ENCODE data around the gene CASQ1.

Gene CASQ1

GRCh38 chr1:160154790-160155189 is 35.6 kb upstream of the CASQ1 start:
- no peak for TF ChIP-seq EP300 (IDR thresholded peaks at IDR 0.05; ENCODE audit: borderline replicate concordance)
- TF ChIP-seq USF1 (IDR thresholded peaks at IDR 0.05), result no peak
- TF ChIP-seq ZBTB7A (IDR thresholded peaks at IDR 0.05; ENCODE audit: low read depth), result no peak
- no peak for TF ChIP-seq MAX (IDR thresholded peaks at IDR 0.05)
- TF ChIP-seq FOXM1 (IDR thresholded peaks at IDR 0.05; ENCODE audit: borderline replicate concordance, low read depth), result no peak
- no peak for TF ChIP-seq TAF1 (IDR thresholded peaks at IDR 0.05; ENCODE audit: low read depth)
- TF ChIP-seq NFIC (IDR thresholded peaks at IDR 0.05), result no peak
- TF ChIP-seq REST (IDR thresholded peaks at IDR 0.05; ENCODE audit: low read depth), result no peak
- no peak for TF ChIP-seq TCF12 (IDR thresholded peaks at IDR 0.05; ENCODE audit: low read depth)
- TF ChIP-seq TEAD4 (IDR thresholded peaks at IDR 0.05), result no peak
- TF ChIP-seq EGR1 (IDR thresholded peaks at IDR 0.05), result no peak
- TF ChIP-seq CEBPB (IDR thresholded peaks at IDR 0.05), result no peak
- TF ChIP-seq CREB1 (IDR thresholded peaks at IDR 0.05; ENCODE audit: low read depth), result no peak

- TF ChIP-seq TAF1 (IDR thresholded peaks at IDR 0.05; ENCODE audit: low read depth) (no peak), USF1 (IDR thresholded peaks at IDR 0.05) (no peak), TCF12 (IDR thresholded peaks at IDR 0.05; ENCODE audit: low read depth) (no peak), EP300 (IDR thresholded peaks at IDR 0.05; ENCODE audit: borderline replicate concordance) (no peak), MAX (IDR thresholded peaks at IDR 0.05) (no peak), ZBTB7A (IDR thresholded peaks at IDR 0.05; ENCODE audit: low read depth) (no peak), YY1 (IDR thresholded peaks at IDR 0.05; ENCODE audit: low read depth) (no peak), TEAD4 (IDR thresholded peaks at IDR 0.05) (no peak), CEBPB (IDR thresholded peaks at IDR 0.05) (no peak), NFIC (IDR thresholded peaks at IDR 0.05) (no peak), EGR1 (IDR thresholded peaks at IDR 0.05) (no peak)
These were observed 34.0 kb upstream of the CASQ1 start for GRCh38 chr1:160156361-160156760.

GRCh38 chr1:160157174-160157573 is 33.2 kb upstream of the CASQ1 start:
- TF ChIP-seq TAF1 (IDR thresholded peaks at IDR 0.05; ENCODE audit: low read depth), result no peak
- no peak for TF ChIP-seq FOXM1 (IDR thresholded peaks at IDR 0.05; ENCODE audit: borderline replicate concordance, low read depth)
- TF ChIP-seq EGR1 (IDR thresholded peaks at IDR 0.05), result no peak
- TF ChIP-seq TEAD4 (IDR thresholded peaks at IDR 0.05), result no peak
- no peak for TF ChIP-seq CEBPB (IDR thresholded peaks at IDR 0.05)
- no peak for TF ChIP-seq TCF12 (IDR thresholded peaks at IDR 0.05; ENCODE audit: low read depth)
- TF ChIP-seq CREB1 (IDR thresholded peaks at IDR 0.05; ENCODE audit: low read depth), result no peak
- TF ChIP-seq ZBTB7A (IDR thresholded peaks at IDR 0.05; ENCODE audit: low read depth), result no peak
- TF ChIP-seq USF1 (IDR thresholded peaks at IDR 0.05), result no peak
- TF ChIP-seq RAD21 (IDR thresholded peaks at IDR 0.05; ENCODE audit: low read depth), result no peak
- TF ChIP-seq REST (IDR thresholded peaks at IDR 0.05; ENCODE audit: low read depth), result no peak
- TF ChIP-seq NFIC (IDR thresholded peaks at IDR 0.05), result no peak
- TF ChIP-seq EP300 (IDR thresholded peaks at IDR 0.05; ENCODE audit: borderline replicate concordance), result no peak
- no peak for TF ChIP-seq YY1 (IDR thresholded peaks at IDR 0.05; ENCODE audit: low read depth)
- no peak for TF ChIP-seq MAX (IDR thresholded peaks at IDR 0.05)

GRCh38 chr1:160158031-160158430 is 32.3 kb upstream of the CASQ1 start:
- no peak for TF ChIP-seq EGR1 (IDR thresholded peaks at IDR 0.05)
- no peak for TF ChIP-seq NFIC (IDR thresholded peaks at IDR 0.05)

- TF ChIP-seq YY1 (IDR thresholded peaks at IDR 0.05; ENCODE audit: low read depth) (no peak), CEBPB (IDR thresholded peaks at IDR 0.05) (no peak), ZBTB7A (IDR thresholded peaks at IDR 0.05; ENCODE audit: low read depth) (no peak), EGR1 (IDR thresholded peaks at IDR 0.05) (no peak), FOXM1 (IDR thresholded peaks at IDR 0.05; ENCODE audit: borderline replicate concordance, low read depth) (no peak)
These were observed 31.8 kb upstream of the CASQ1 start for GRCh38 chr1:160158534-160158933.

- TF ChIP-seq ZBTB7A (IDR thresholded peaks at IDR 0.05; ENCODE audit: low read depth) (no peak), REST (IDR thresholded peaks at IDR 0.05; ENCODE audit: low read depth) (no peak), MAX (IDR thresholded peaks at IDR 0.05) (no peak), TEAD4 (IDR thresholded peaks at IDR 0.05) (no peak), TCF12 (IDR thresholded peaks at IDR 0.05; ENCODE audit: low read depth) (no peak), NFIC (IDR thresholded peaks at IDR 0.05) (no peak), CEBPB (IDR thresholded peaks at IDR 0.05) (no peak), CREB1 (IDR thresholded peaks at IDR 0.05; ENCODE audit: low read depth) (no peak), FOXM1 (IDR thresholded peaks at IDR 0.05; ENCODE audit: borderline replicate concordance, low read depth) (no peak), EP300 (IDR thresholded peaks at IDR 0.05; ENCODE audit: borderline replicate concordance) (no peak), USF1 (IDR thresholded peaks at IDR 0.05) (no peak), RAD21 (IDR thresholded peaks at IDR 0.05; ENCODE audit: low read depth) (no peak), YY1 (IDR thresholded peaks at IDR 0.05; ENCODE audit: low read depth) (no peak), TAF1 (IDR thresholded peaks at IDR 0.05; ENCODE audit: low read depth) (no peak), EGR1 (IDR thresholded peaks at IDR 0.05) (no peak)
These were observed 30.5 kb upstream of the CASQ1 start for GRCh38 chr1:160159846-160160245.
